CD4-positive, alpha-beta memory T cell (primary cell): ENCODE results near the gene REV1. TPM values are rescaled to one million over a fixed set of nuclear protein-coding genes. Genes with fewer than 3 reads are reported as not detected.

ENCODE experiments used
- CTCF ChIA-PET: fragments of 350-600 bp; sonication (Branson Sonifier 250); formaldehyde crosslinking; loops from one replicate; lab custom pipeline; 2021; ENCODE audit warnings: inconsistent platforms; ENCODE audit not compliant: partially characterized antibody; lab: Charles Lee
- POLR2A ChIA-PET: fragments of 350-600 bp; sonication (Branson Sonifier 250); formaldehyde crosslinking; loops from one replicate; lab custom pipeline; 2021; ENCODE audit not compliant: partially characterized antibody; lab: Charles Lee
- DNase-seq, 5 donors: peaks; one replicate each; pipeline versions ENCODE4 v3.0.0 to v3.0.0-alpha.2; 2020 to 2022; ENCODE audit warnings: mixed read lengths in 1 of 5
- H3K27ac ChIP-seq: one replicate; pipeline ENCODE4 v1.7.0; 2013; ENCODE audit warnings: low read depth, low read length
- H3K27me3 ChIP-seq: 2 replicates; pipeline ENCODE4 v1.7.0; 2013; ENCODE audit warnings: mild to moderate bottlenecking, low read length, moderate library complexity; ENCODE audit not compliant: insufficient read depth
- H3K36me3 ChIP-seq: 2 replicates; pipeline ENCODE4 v1.7.0; 2013; ENCODE audit warnings: mild to moderate bottlenecking, low read length, moderate library complexity; ENCODE audit not compliant: insufficient read depth
- H3K4me1 ChIP-seq: 2 replicates; pipeline ENCODE4 v1.7.0; 2013; ENCODE audit warnings: mild to moderate bottlenecking, low read length, moderate library complexity; ENCODE audit not compliant: insufficient read depth
- H3K4me3 ChIP-seq, 2 donors: one replicate each; pipeline ENCODE4 v1.7.0; 2013; ENCODE audit warnings: low read length in 2 of 2, mild to moderate bottlenecking in 1 of 2
- H3K9me3 ChIP-seq, 2 donors: one replicate each; pipeline ENCODE4 v1.7.0; 2013; ENCODE audit warnings: low read length in 2 of 2, control low read depth in 1 of 2; ENCODE audit not compliant: control insufficient read depth in 1 of 2
- H3K27ac Mint-ChIP-seq, 7 donors: one replicate each; pipeline ENCODE4 v1.8.0; 2020 to 2021; ENCODE audit warnings: mixed read lengths in 7 of 7, mild to moderate bottlenecking in 6 of 7, inconsistent platforms in 3 of 7, moderate library complexity in 3 of 7
- H3K27me3 Mint-ChIP-seq, 2 donors: one replicate each; pipeline ENCODE4 v1.8.0; 2020 to 2021; ENCODE audit warnings: mixed read lengths in 2 of 2
- H3K36me3 Mint-ChIP-seq, 2 donors: one replicate each; pipeline ENCODE4 v1.8.0; 2020 to 2021; ENCODE audit warnings: mixed read lengths in 2 of 2, inconsistent platforms in 1 of 2, mild to moderate bottlenecking in 1 of 2
- H3K4me1 Mint-ChIP-seq, 4 donors: one replicate each; pipeline ENCODE4 v1.8.0; 2020 to 2021; ENCODE audit warnings: mixed read lengths in 4 of 4, mild to moderate bottlenecking in 1 of 4
- H3K4me3 Mint-ChIP-seq, 8 donors: one replicate each; pipeline ENCODE4 v1.8.0; 2020 to 2021; ENCODE audit warnings: mixed read lengths in 8 of 8, mild to moderate bottlenecking in 7 of 8, moderate library complexity in 6 of 8, inconsistent platforms in 3 of 8
- H3K9me3 Mint-ChIP-seq, 8 donors: one replicate each; pipeline ENCODE4 v1.8.0; 2020 to 2021; ENCODE audit warnings: mixed read lengths in 8 of 8, mild to moderate bottlenecking in 5 of 8, inconsistent platforms in 3 of 8, moderate library complexity in 1 of 8
- intact Hi-C: fragments of 100-400 bp; cut with micrococcal nuclease; formaldehyde crosslinking; loops from one replicate; pipeline ENCODE4 v1.15.1; 2023
- polyA plus RNA-seq, 2 donors: library from polyadenylated mRNA; unstranded; fragments of 300-500 nt; fragmentation: Illumina TruSeq; gene quantifications; one replicate each; pipeline ENCODE4 v1.2.3, GENCODE V29; 2021
- total RNA-seq, 2 experiments: library from RNA; stranded (reverse); gene quantifications; one replicate each; pipeline ENCODE4 v1.2.3, GENCODE V29; 2021

The REV1 gene
- total and polyA plus RNA-seq, 4 experiments from 2014 or later, result 17.0 to 62.0 (median 41.2) TPM

GRCh38 chr2:99404797-99405669 lies 84.8 kb downstream of the REV1 start:
- intact Hi-C loops, result no loop called here
- no peaks in the 10 kb centered on the region for H3K27me3 ChIP-seq
- peaks cover 36% of the 10 kb centered on the region for H3K36me3 ChIP-seq
- Mint-ChIP-seq H3K27me3 (no peaks in the 10 kb centered on the region), H3K4me1 (peaks cover 0 to 6% (median 4%) of the 10 kb centered on the region in 4 donors), H3K9me3 (no peaks in the 10 kb centered on the region), H3K4me3 (no peak overlapping the region), H3K27ac (peak overlapping the region in 4 of 7 donors; percentile 9 to 55 (median 31)), H3K36me3 (peaks cover 33 to 70% of the 10 kb centered on the region in 2 donors)
- no peaks in the 10 kb centered on the region for H3K4me1 ChIP-seq
- H3K4me3 ChIP-seq, result no peak overlapping the region
- DNase-seq, result no peak
- no peaks in the 10 kb centered on the region for H3K9me3 ChIP-seq
- POLR2A ChIA-PET, result no interaction called here
- no peak overlapping the region for H3K27ac ChIP-seq
- CTCF ChIA-PET, result no interaction called here

- peaks cover 43% of the 10 kb centered on the region for H3K36me3 ChIP-seq
- H3K9me3 ChIP-seq, result no peaks in the 10 kb centered on the region
- intact Hi-C loops, result no loop called here
- Mint-ChIP-seq H3K4me3 (no peak overlapping the region), H3K36me3 (peaks cover 41 to 76% of the 10 kb centered on the region in 2 donors), H3K4me1 (peaks cover 0 to 6% (median 4%) of the 10 kb centered on the region in 4 donors), H3K27me3 (no peaks in the 10 kb centered on the region), H3K9me3 (no peaks in the 10 kb centered on the region), H3K27ac (peak overlapping the region in 5 of 7 donors; percentile 9 to 83 (median 37))
- DNase-seq, result no peak
- no peaks in the 10 kb centered on the region for H3K27me3 ChIP-seq
- POLR2A ChIA-PET, result interaction anchor here (1.3 kb wide), 1 partner anchor 67 kb away, joined by 5 read pairs; the partner anchor contains the start of gene EIF5B
- H3K4me1 ChIP-seq, result no peaks in the 10 kb centered on the region
- CTCF ChIA-PET, result interaction anchor here (0.9 to 1.4 kb wide), 2 partner anchors 68 to 86 kb away, joined by 3 read pairs; partner anchors contain the start of genes REV1 and TXNDC9
- no peak overlapping the region for H3K4me3 ChIP-seq
- H3K27ac ChIP-seq, result no peak overlapping the region
Measured at GRCh38 chr2:99404039-99404796, 85.6 kb downstream of the REV1 start.

- Histone ChIP-seq H3K27me3 (no peaks in the 10 kb centered on the region), H3K36me3 (peaks cover 50% of the 10 kb centered on the region), H3K4me1 (no peaks in the 10 kb centered on the region), H3K9me3 (no peaks in the 10 kb centered on the region), H3K4me3 (no peak overlapping the region), H3K27ac (no peak overlapping the region)
- ChIA-PET POLR2A (interaction anchor here (1.3 kb wide), 1 partner anchor 66 kb away, joined by 5 read pairs; the partner anchor contains the start of gene EIF5B), CTCF (interaction anchor here (0.9 to 1.4 kb wide), 3 partner anchors 16 to 86 kb away, joined by 3 read pairs; partner anchors contain the start of genes REV1 and TXNDC9)
- Mint-ChIP-seq H3K27ac (peak overlapping the region in 6 of 7 donors; percentile 8 to 83 (median 72)), H3K9me3 (no peaks in the 10 kb centered on the region), H3K36me3 (peaks cover 47 to 79% of the 10 kb centered on the region in 2 donors), H3K4me3 (no peak overlapping the region), H3K4me1 (peaks cover 0 to 6% (median 4%) of the 10 kb centered on the region in 4 donors), H3K27me3 (no peaks in the 10 kb centered on the region)
- intact Hi-C loops, result no loop called here
- DNase-seq, result no peak
Measured at GRCh38 chr2:99403524-99403923, 86.3 kb downstream of the REV1 start.

- peaks cover 0 to 6% (median 4%) of the 10 kb centered on the region in 4 donors for H3K4me1 Mint-ChIP-seq
- no peak overlapping the region for H3K27ac ChIP-seq
- no peak overlapping the region for H3K4me3 Mint-ChIP-seq
- intact Hi-C loops, result no loop called here
- no peaks in the 10 kb centered on the region for H3K9me3 ChIP-seq
- no peaks in the 10 kb centered on the region for H3K4me1 ChIP-seq
- ChIA-PET CTCF (interaction anchor here (0.9 to 1.4 kb wide), 3 partner anchors 16 to 87 kb away, joined by 3 read pairs; partner anchors contain the start of genes REV1 and TXNDC9), POLR2A (interaction anchor here (1.3 kb wide), 1 partner anchor 66 kb away, joined by 5 read pairs; the partner anchor contains the start of gene EIF5B)
- no peak overlapping the region for H3K4me3 ChIP-seq
- H3K36me3 Mint-ChIP-seq, result peaks cover 49 to 81% of the 10 kb centered on the region in 2 donors
- no peaks in the 10 kb centered on the region for H3K27me3 Mint-ChIP-seq
- no peaks in the 10 kb centered on the region for H3K27me3 ChIP-seq
- H3K36me3 ChIP-seq, result peaks cover 55% of the 10 kb centered on the region
- DNase-seq, result no peak
- H3K27ac Mint-ChIP-seq, result peak overlapping the region; percentile 7 to 83 (median 71)
- H3K9me3 Mint-ChIP-seq, result no peaks in the 10 kb centered on the region
Measured at GRCh38 chr2:99403084-99403483, 86.7 kb downstream of the REV1 start.

GRCh38 chr2:99401841-99402240 lies 88.0 kb downstream of the REV1 start:
- no peak overlapping the region for H3K27ac ChIP-seq
- peak overlapping the region in 1 of 7 donors; percentile 10 for H3K27ac Mint-ChIP-seq

GRCh38 chr2:99399795-99400194 lies 90.0 kb downstream of the REV1 start:
- Histone ChIP-seq H3K27me3 (no peaks in the 10 kb centered on the region), H3K36me3 (peaks cover 71% of the 10 kb centered on the region), H3K4me3 (no peak overlapping the region), H3K4me1 (no peaks in the 10 kb centered on the region), H3K27ac (no peak overlapping the region), H3K9me3 (no peaks in the 10 kb centered on the region)
- intact Hi-C loops, result no loop called here
- Mint-ChIP-seq H3K9me3 (no peaks in the 10 kb centered on the region), H3K4me3 (no peak overlapping the region), H3K36me3 (peaks cover 65 to 91% of the 10 kb centered on the region in 2 donors), H3K27me3 (no peaks in the 10 kb centered on the region), H3K4me1 (peaks cover 0 to 7% (median 5%) of the 10 kb centered on the region in 4 donors), H3K27ac (peak overlapping the region in 2 of 7 donors; percentile 32 to 70)
- CTCF ChIA-PET, result interaction anchor here (1.3 kb wide), 1 partner anchor 90 kb away, joined by 3 read pairs; the partner anchor contains the start of gene REV1
- POLR2A ChIA-PET, result no interaction called here
- no peak for DNase-seq

More at GRCh38 chr2:99401841-99402240, 88.0 kb downstream of the REV1 start:
- Mint-ChIP-seq H3K9me3 (no peaks in the 10 kb centered on the region), H3K4me3 (no peak overlapping the region), H3K36me3 (peaks cover 55 to 86% of the 10 kb centered on the region in 2 donors), H3K4me1 (peaks cover 0 to 6% (median 4%) of the 10 kb centered on the region in 4 donors), H3K27me3 (no peaks in the 10 kb centered on the region)
- ChIA-PET POLR2A (no interaction called here), CTCF (interaction anchor here (1.3 kb wide), 1 partner anchor 15 kb away, joined by 3 read pairs; no protein-coding TSS in a partner anchor)
- no peak for DNase-seq
- intact Hi-C loops, result no loop called here
- Histone ChIP-seq H3K27me3 (no peaks in the 10 kb centered on the region), H3K4me1 (no peaks in the 10 kb centered on the region), H3K9me3 (no peaks in the 10 kb centered on the region), H3K4me3 (no peak overlapping the region), H3K36me3 (peaks cover 61% of the 10 kb centered on the region)
